ENCODE measurements around the gene MTERF4. TPM values are rescaled to one million over a fixed set of nuclear protein-coding genes. Genes with fewer than 3 reads are reported as not detected.
A peak's percentile ranks its signal among the peaks of the same experiment; 100 is the strongest.

Gene MTERF4
- total RNA-seq, 1 donor from 2014 or later, result 34.6 TPM

- Histone ChIP-seq H3K27me3 (no peaks in the 10 kb centered on the region), H3K9me3 (no peaks in the 10 kb centered on the region), H3K4me3 (no peak overlapping the region), H3K27ac (no peak overlapping the region), H3K36me3 (no peaks in the 10 kb centered on the region), H3K4me1 (no peaks in the 10 kb centered on the region)
- no peak for DNase-seq
- TF ChIP-seq, protein P1, sequence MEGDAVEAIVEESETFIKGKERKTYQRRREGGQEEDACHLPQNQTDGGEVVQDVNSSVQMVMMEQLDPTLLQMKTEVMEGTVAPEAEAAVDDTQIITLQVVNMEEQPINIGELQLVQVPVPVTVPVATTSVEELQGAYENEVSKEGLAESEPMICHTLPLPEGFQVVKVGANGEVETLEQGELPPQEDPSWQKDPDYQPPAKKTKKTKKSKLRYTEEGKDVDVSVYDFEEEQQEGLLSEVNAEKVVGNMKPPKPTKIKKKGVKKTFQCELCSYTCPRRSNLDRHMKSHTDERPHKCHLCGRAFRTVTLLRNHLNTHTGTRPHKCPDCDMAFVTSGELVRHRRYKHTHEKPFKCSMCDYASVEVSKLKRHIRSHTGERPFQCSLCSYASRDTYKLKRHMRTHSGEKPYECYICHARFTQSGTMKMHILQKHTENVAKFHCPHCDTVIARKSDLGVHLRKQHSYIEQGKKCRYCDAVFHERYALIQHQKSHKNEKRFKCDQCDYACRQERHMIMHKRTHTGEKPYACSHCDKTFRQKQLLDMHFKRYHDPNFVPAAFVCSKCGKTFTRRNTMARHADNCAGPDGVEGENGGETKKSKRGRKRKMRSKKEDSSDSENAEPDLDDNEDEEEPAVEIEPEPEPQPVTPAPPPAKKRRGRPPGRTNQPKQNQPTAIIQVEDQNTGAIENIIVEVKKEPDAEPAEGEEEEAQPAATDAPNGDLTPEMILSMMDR (IDR thresholded peaks at IDR 0.05), result no peak
- no peak for ATAC-seq
- intact Hi-C loops (cut with DNase I), result no loop called here
These were observed 8.1 kb upstream of the MTERF4 start for GRCh38 chr2:241110089-241110606.

- H3K36me3 ChIP-seq, result no peaks in the 10 kb centered on the region
- no peaks in the 10 kb centered on the region for H3K9me3 ChIP-seq
- no peak for DNase-seq
- intact Hi-C loops (cut with DNase I), result no loop called here
- H3K27ac ChIP-seq, result no peak overlapping the region
- no peaks in the 10 kb centered on the region for H3K27me3 ChIP-seq
- TF ChIP-seq, protein P1 (IDR thresholded peaks at IDR 0.05), result no peak
- no peaks in the 10 kb centered on the region for H3K4me1 ChIP-seq
- H3K4me3 ChIP-seq, result no peak overlapping the region
- no peak for ATAC-seq
These were observed 7.4 kb upstream of the MTERF4 start for GRCh38 chr2:241109210-241110088.

GRCh38 chr2:241108271-241109209, 6.5 kb upstream of the MTERF4 start:
- TF ChIP-seq, protein P1 (IDR thresholded peaks at IDR 0.05), result no peak

GRCh38 chr2:241107031-241107783, 5.1 kb upstream of the MTERF4 start:
- H3K27ac ChIP-seq, result no peak overlapping the region
- no peak for ATAC-seq

More at GRCh38 chr2:241108271-241109209, 6.5 kb upstream of the MTERF4 start:
- Histone ChIP-seq H3K27me3 (no peaks in the 10 kb centered on the region), H3K4me3 (no peak overlapping the region), H3K9me3 (no peaks in the 10 kb centered on the region), H3K36me3 (no peaks in the 10 kb centered on the region), H3K4me1 (peaks cover 4% of the 10 kb centered on the region), H3K27ac (no peak overlapping the region)
- no peak for DNase-seq
- ATAC-seq, result peak; percentile 49
- intact Hi-C loops (cut with DNase I), result no loop called here

More at GRCh38 chr2:241107031-241107783, 5.1 kb upstream of the MTERF4 start:
- Histone ChIP-seq H3K9me3 (no peaks in the 10 kb centered on the region), H3K4me1 (peaks cover 11% of the 10 kb centered on the region), H3K4me3 (no peak overlapping the region), H3K27me3 (no peaks in the 10 kb centered on the region), H3K36me3 (no peaks in the 10 kb centered on the region)
- DNase-seq, result no peak
- intact Hi-C loops (cut with DNase I), result no loop called here
- TF ChIP-seq, protein P1 (IDR thresholded peaks at IDR 0.05), result no peak

Data from upper lobe of right lung (tissue), 1 donor.